Tibial nerve (tissue), 4 donors: ENCODE results near the gene XKR7.

ENCODE experiments used
- CTCF ChIP-seq, 5 experiments: fragments of 200-600 bp in 3 of 5; fragments of 450-650 bp in 2 of 5; sonication (generic) in 3 of 5; IDR thresholded peaks; one replicate each; pipeline ENCODE4 v1.5.1; 2016 to 2019; ENCODE audit warnings: antibody characterized with exemption in 5 of 5, mild to moderate bottlenecking in 3 of 5, moderate library complexity in 2 of 5
- EP300 ChIP-seq, 2 donors: sonication (generic); formaldehyde crosslinking; IDR thresholded peaks; one replicate each; pipeline ENCODE4 v1.6.1; 2017; ENCODE audit warnings: antibody characterized with exemption in 2 of 2, mild to moderate bottlenecking in 1 of 2
- POLR2A ChIP-seq, 2 donors: fragments of 450-650 bp; IDR thresholded peaks; one replicate each; pipeline ENCODE4 v1.6.1; 2017; ENCODE audit warnings: antibody characterized with exemption in 2 of 2, mild to moderate bottlenecking in 2 of 2, moderate library complexity in 2 of 2

- TF ChIP-seq EP300 (IDR thresholded peaks at IDR 0.05) (no peak), CTCF (IDR thresholded peaks at IDR 0.05) (no peak), POLR2A (IDR thresholded peaks at IDR 0.05) (no peak)
Observed at GRCh38 chr20:31922588-31922987, 45.4 kb upstream of the XKR7 start.
